ACC112 (cell line): Measurements from ENCODE around the gene PGK1.
"Not testable (repeated sequence)": the region's sequence is repeated elsewhere in the genome, so short reads cannot be mapped to it uniquely, and the experiment has no call there.

Experiments used
- H2AFZ ChIP-seq: fragments of 200-600 bp; sonication (generic); one replicate; pipeline ENCODE4 v1.6.0; 2017; ENCODE audit warnings: antibody characterized with exemption, low read length; ENCODE audit not compliant: unreplicated experiment
- H3K27ac ChIP-seq: fragments of 200-600 bp; sonication (generic); 2 replicates; pipeline ENCODE4 v1.5.1; 2014; ENCODE audit warnings: low read depth, mild to moderate bottlenecking, antibody characterized with exemption, low read length, moderate library complexity
- H3K27me3 ChIP-seq: fragments of 200-600 bp; sonication (generic); 2 replicates; pipeline ENCODE4 v1.6.1; 2014; ENCODE audit warnings: mild to moderate bottlenecking, antibody characterized with exemption, low read length, moderate library complexity, mixed read lengths; ENCODE audit not compliant: insufficient read depth
- H3K36me3 ChIP-seq: fragments of 200-600 bp; sonication (generic); 2 replicates; pipeline ENCODE4 v1.6.1; 2016; ENCODE audit warnings: mild to moderate bottlenecking, antibody characterized with exemption, low read length, moderate library complexity, mixed read lengths; ENCODE audit not compliant: insufficient read depth
- H3K4me1 ChIP-seq: fragments of 200-600 bp; sonication (generic); one replicate; pipeline ENCODE4 v1.6.1; 2016; ENCODE audit warnings: low read length, mixed read lengths; ENCODE audit not compliant: insufficient read depth, unreplicated experiment, control insufficient read depth
- H3K4me3 ChIP-seq: fragments of 200-600 bp; sonication (generic); 2 replicates; pipeline ENCODE4 v1.5.1; 2014; ENCODE audit warnings: mild to moderate bottlenecking, low read depth, low read length
- H3K79me2 ChIP-seq: fragments of 200-600 bp; sonication (generic); one replicate; pipeline ENCODE4 v1.6.0; 2016; ENCODE audit warnings: low read length; ENCODE audit not compliant: control insufficient read depth, unreplicated experiment, insufficient read depth

PGK1 gene

GRCh38 chrX:78139160-78140123, 35.4 kb downstream of the PGK1 start, which contains the start of gene TAF9B:
TAF9B (minus strand) TSS chrX:78139650; CDS start chrX:78139611, 39 bp downstream.
- H3K79me2 ChIP-seq, result no peaks in the 10 kb centered on the region
- no peaks in the 10 kb centered on the region for H3K27me3 ChIP-seq
- peak within 1 kb of the TSS; percentile 65 for H3K27ac ChIP-seq
- peak within 1 kb of the TSS; percentile 30 for H2AFZ ChIP-seq
- H3K36me3 ChIP-seq, result no peaks in the 10 kb centered on the region
- H3K4me1 ChIP-seq, result no peaks in the 10 kb centered on the region
- peak within 1 kb of the TSS; percentile 79 for H3K4me3 ChIP-seq

GRCh38 chrX:78140206-78140605, 36.2 kb downstream of the PGK1 start:
- no peak overlapping the region for H3K27ac ChIP-seq
- H3K4me1 ChIP-seq, result no peaks in the 10 kb centered on the region
- H3K36me3 ChIP-seq, result no peaks in the 10 kb centered on the region
- no peak overlapping the region for H2AFZ ChIP-seq
- H3K4me3 ChIP-seq, result peak overlapping the region; percentile 79; the same call in 1 of the 2 replicates
- H3K79me2 ChIP-seq, result no peaks in the 10 kb centered on the region
- no peaks in the 10 kb centered on the region for H3K27me3 ChIP-seq

- not testable (repeated sequence) for H3K36me3 ChIP-seq, H3K27ac ChIP-seq, H3K27me3 ChIP-seq, H3K4me3 ChIP-seq, H2AFZ ChIP-seq, H3K79me2 ChIP-seq, H3K4me1 ChIP-seq
Measured at GRCh38 chrX:78147002-78147540, 43.0 kb downstream of the PGK1 start.

- H3K4me3 ChIP-seq, H3K27ac ChIP-seq, H3K79me2 ChIP-seq, H2AFZ ChIP-seq, H3K27me3 ChIP-seq, H3K4me1 ChIP-seq, H3K36me3 ChIP-seq: not testable (repeated sequence)
Measured at GRCh38 chrX:78157373-78157772, 53.3 kb downstream of the PGK1 start.

GRCh38 chrX:78157846-78158245, 53.8 kb downstream of the PGK1 start:
- H3K4me3 ChIP-seq, H3K79me2 ChIP-seq, H3K4me1 ChIP-seq, H3K27ac ChIP-seq, H3K36me3 ChIP-seq, H3K27me3 ChIP-seq, H2AFZ ChIP-seq: not testable (repeated sequence)

GRCh38 chrX:78160711-78161110, 56.7 kb downstream of the PGK1 start:
- H3K4me1 ChIP-seq, H3K4me3 ChIP-seq, H3K27ac ChIP-seq, H3K27me3 ChIP-seq, H2AFZ ChIP-seq, H3K36me3 ChIP-seq, H3K79me2 ChIP-seq: not testable (repeated sequence)

- not testable (repeated sequence) for H3K4me1 ChIP-seq, H3K4me3 ChIP-seq, H3K36me3 ChIP-seq, H3K27me3 ChIP-seq, H2AFZ ChIP-seq, H3K79me2 ChIP-seq, H3K27ac ChIP-seq
Measured at GRCh38 chrX:78163175-78163574, 59.1 kb downstream of the PGK1 start.

GRCh38 chrX:78165425-78165824, 61.4 kb downstream of the PGK1 start:
- Histone ChIP-seq H3K4me3 (no peak overlapping the region), H2AFZ (no peak overlapping the region), H3K36me3 (no peaks in the 10 kb centered on the region), H3K79me2 (no peaks in the 10 kb centered on the region), H3K4me1 (no peaks in the 10 kb centered on the region), H3K27ac (no peak overlapping the region), H3K27me3 (no peaks in the 10 kb centered on the region)

- Histone ChIP-seq H2AFZ (no peak overlapping the region), H3K4me1 (no peaks in the 10 kb centered on the region), H3K79me2 (no peaks in the 10 kb centered on the region), H3K36me3 (no peaks in the 10 kb centered on the region), H3K27ac (no peak overlapping the region), H3K27me3 (no peaks in the 10 kb centered on the region), H3K4me3 (no peak overlapping the region)
Measured at GRCh38 chrX:78168065-78168464, 64.0 kb downstream of the PGK1 start.
